WTC11 (cell line): ENCODE results near the gene DENND1B.

ENCODE experiments used
- ATF1 ChIP-seq: sonication (generic); formaldehyde crosslinking; IDR thresholded peaks from 2 replicates; pipeline ENCODE4 v1.8.1; 2023; ENCODE audit warnings: mild to moderate bottlenecking, moderate library complexity, missing genetic modification reagents
- CREM ChIP-seq: sonication (generic); formaldehyde crosslinking; IDR thresholded peaks from 2 replicates; pipeline ENCODE4 v1.8.1; 2022; ENCODE audit warnings: mild to moderate bottlenecking, missing genetic modification reagents, moderate library complexity
- GABPB1 ChIP-seq: sonication (generic); formaldehyde crosslinking; IDR thresholded peaks from 2 replicates; pipeline ENCODE4 v1.8.1; 2023; ENCODE audit warnings: mild to moderate bottlenecking, missing genetic modification reagents
- JAZF1 ChIP-seq: fragments of 250-450 bp; sonication (Bioruptor Pico); IDR thresholded peaks from 2 replicates; pipeline ENCODE4 v1.9.0; 2021; ENCODE audit warnings: moderate library complexity, mild to moderate bottlenecking, inconsistent platforms
- KAT7 ChIP-seq: sonication (generic); formaldehyde crosslinking; IDR thresholded peaks from 2 replicates; pipeline ENCODE4 v1.8.1; 2023; ENCODE audit warnings: missing genetic modification reagents, mild to moderate bottlenecking, borderline replicate concordance
- NR3C1 ChIP-seq: sonication (generic); formaldehyde crosslinking; conservative IDR thresholded peaks from 2 replicates; pipeline ENCODE4 v1.8.1; 2023; ENCODE audit warnings: low read depth, mild to moderate bottlenecking, missing genetic modification reagents
- ZBTB21 ChIP-seq: sonication (generic); formaldehyde crosslinking; IDR thresholded peaks from 2 replicates; pipeline ENCODE4 v1.8.1; 2023; ENCODE audit warnings: mild to moderate bottlenecking, missing genetic modification reagents, borderline replicate concordance
- ZNF219 ChIP-seq: sonication (generic); formaldehyde crosslinking; IDR thresholded peaks from 2 replicates; pipeline ENCODE4 v1.8.0; 2023; ENCODE audit warnings: missing genetic modification reagents, mild to moderate bottlenecking, borderline replicate concordance
- TF ChIP-seq, protein P1 (sequence below): fragments of 200-600 bp; IDR thresholded peaks from 2 replicates; pipeline ENCODE4 v1.8.0; 2022; ENCODE audit warnings: antibody characterized with exemption
- TF ChIP-seq, protein P2 (sequence below): sonication (generic); formaldehyde crosslinking; conservative IDR thresholded peaks from 2 replicates; pipeline ENCODE4 v1.8.1; 2022; ENCODE audit warnings: mild to moderate bottlenecking, missing genetic modification reagents
- TF ChIP-seq, protein P3 (sequence below): sonication (generic); formaldehyde crosslinking; IDR thresholded peaks from 2 replicates; pipeline ENCODE4 v1.8.1; 2022; ENCODE audit warnings: missing genetic modification reagents, borderline replicate concordance
- TF ChIP-seq, protein P4 (sequence below): sonication (generic); formaldehyde crosslinking; IDR thresholded peaks from 2 replicates; pipeline ENCODE4 v1.8.1; 2022; ENCODE audit warnings: low read depth, mild to moderate bottlenecking, moderate library complexity, missing genetic modification reagents, borderline replicate concordance
- TF ChIP-seq, protein P5 (sequence below): sonication (generic); formaldehyde crosslinking; IDR thresholded peaks from 2 replicates; pipeline ENCODE4 v1.8.1; 2022; ENCODE audit warnings: low read depth, missing genetic modification reagents, borderline replicate concordance
- TF ChIP-seq, protein P6 (sequence below): sonication (generic); formaldehyde crosslinking; IDR thresholded peaks from 2 replicates; pipeline ENCODE4 v1.8.0; 2022; ENCODE audit warnings: mild to moderate bottlenecking, missing genetic modification reagents

DNA sequence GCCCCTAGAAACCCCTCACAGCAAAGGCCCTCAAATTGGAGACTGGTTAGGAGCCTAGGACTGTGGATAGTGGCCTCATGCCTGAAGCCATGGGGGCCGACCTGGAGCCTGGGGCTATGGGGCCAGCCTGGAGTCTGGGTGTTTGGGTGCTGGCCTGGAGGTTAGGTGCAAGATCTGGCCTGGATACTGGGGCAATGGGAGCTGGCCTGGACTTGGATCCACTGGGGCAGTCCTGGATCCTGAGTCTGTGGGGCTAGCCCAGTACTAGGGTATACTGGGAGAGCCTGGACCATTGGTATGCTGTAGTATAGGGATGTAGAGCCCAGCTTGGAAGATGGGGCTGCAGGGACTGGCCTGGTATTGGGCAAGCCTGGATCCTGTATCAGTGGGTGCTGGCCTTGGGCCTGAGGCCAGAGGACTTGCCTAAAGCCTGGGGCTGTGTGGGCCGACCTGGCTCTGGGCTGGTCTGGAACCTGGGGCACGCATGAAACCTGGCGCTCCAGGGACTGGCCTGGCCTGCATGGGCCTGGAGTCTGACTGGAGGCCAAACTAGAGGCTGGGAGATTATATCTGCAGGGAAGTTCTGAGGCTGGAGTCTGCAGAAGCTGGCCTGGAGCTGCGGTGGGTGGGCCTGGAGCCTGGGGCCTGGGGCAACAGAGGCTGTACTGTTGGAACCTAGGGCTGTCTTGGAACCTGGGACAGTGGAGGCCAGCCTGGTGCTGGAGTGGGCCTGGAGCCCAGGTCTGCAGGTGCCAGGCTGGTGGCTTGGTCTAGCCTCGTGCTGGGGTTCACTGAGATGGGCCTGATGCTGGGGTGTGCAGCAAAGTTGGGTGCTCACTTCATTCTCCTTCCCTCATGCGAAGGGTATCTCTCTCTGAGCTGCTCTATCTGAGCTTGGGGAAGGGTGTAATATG, 12.6 kb upstream of the DENND1B start:
- TF ChIP-seq, protein P1, sequence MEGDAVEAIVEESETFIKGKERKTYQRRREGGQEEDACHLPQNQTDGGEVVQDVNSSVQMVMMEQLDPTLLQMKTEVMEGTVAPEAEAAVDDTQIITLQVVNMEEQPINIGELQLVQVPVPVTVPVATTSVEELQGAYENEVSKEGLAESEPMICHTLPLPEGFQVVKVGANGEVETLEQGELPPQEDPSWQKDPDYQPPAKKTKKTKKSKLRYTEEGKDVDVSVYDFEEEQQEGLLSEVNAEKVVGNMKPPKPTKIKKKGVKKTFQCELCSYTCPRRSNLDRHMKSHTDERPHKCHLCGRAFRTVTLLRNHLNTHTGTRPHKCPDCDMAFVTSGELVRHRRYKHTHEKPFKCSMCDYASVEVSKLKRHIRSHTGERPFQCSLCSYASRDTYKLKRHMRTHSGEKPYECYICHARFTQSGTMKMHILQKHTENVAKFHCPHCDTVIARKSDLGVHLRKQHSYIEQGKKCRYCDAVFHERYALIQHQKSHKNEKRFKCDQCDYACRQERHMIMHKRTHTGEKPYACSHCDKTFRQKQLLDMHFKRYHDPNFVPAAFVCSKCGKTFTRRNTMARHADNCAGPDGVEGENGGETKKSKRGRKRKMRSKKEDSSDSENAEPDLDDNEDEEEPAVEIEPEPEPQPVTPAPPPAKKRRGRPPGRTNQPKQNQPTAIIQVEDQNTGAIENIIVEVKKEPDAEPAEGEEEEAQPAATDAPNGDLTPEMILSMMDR = no peak
- TF ChIP-seq NR3C1 (CRISPR knock-in tag) (no peak), ATF1 (no peak), ZBTB21 (CRISPR knock-in tag) (no peak), CREM (CRISPR knock-in tag) (no peak), JAZF1 (no peak), ZNF219 (CRISPR knock-in tag) (no peak), GABPB1 (no peak), KAT7 (CRISPR knock-in tag) (no peak)
- TF ChIP-seq, protein P2, sequence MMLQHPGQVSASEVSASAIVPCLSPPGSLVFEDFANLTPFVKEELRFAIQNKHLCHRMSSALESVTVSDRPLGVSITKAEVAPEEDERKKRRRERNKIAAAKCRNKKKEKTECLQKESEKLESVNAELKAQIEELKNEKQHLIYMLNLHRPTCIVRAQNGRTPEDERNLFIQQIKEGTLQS = no peak
- TF ChIP-seq, protein P3, sequence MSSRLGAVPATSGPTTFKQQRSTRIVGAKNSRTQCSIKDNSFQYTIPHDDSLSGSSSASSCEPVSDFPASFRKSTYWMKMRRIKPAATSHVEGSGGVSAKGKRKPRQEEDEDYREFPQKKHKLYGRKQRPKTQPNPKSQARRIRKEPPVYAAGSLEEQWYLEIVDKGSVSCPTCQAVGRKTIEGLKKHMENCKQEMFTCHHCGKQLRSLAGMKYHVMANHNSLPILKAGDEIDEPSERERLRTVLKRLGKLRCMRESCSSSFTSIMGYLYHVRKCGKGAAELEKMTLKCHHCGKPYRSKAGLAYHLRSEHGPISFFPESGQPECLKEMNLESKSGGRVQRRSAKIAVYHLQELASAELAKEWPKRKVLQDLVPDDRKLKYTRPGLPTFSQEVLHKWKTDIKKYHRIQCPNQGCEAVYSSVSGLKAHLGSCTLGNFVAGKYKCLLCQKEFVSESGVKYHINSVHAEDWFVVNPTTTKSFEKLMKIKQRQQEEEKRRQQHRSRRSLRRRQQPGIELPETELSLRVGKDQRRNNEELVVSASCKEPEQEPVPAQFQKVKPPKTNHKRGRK (CRISPR knock-in tag) = no peak
- TF ChIP-seq, protein P4, sequence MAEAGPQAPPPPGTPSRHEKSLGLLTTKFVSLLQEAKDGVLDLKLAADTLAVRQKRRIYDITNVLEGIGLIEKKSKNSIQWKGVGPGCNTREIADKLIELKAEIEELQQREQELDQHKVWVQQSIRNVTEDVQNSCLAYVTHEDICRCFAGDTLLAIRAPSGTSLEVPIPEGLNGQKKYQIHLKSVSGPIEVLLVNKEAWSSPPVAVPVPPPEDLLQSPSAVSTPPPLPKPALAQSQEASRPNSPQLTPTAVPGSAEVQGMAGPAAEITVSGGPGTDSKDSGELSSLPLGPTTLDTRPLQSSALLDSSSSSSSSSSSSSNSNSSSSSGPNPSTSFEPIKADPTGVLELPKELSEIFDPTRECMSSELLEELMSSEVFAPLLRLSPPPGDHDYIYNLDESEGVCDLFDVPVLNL (CRISPR knock-in tag) = no peak
- TF ChIP-seq, protein P5, sequence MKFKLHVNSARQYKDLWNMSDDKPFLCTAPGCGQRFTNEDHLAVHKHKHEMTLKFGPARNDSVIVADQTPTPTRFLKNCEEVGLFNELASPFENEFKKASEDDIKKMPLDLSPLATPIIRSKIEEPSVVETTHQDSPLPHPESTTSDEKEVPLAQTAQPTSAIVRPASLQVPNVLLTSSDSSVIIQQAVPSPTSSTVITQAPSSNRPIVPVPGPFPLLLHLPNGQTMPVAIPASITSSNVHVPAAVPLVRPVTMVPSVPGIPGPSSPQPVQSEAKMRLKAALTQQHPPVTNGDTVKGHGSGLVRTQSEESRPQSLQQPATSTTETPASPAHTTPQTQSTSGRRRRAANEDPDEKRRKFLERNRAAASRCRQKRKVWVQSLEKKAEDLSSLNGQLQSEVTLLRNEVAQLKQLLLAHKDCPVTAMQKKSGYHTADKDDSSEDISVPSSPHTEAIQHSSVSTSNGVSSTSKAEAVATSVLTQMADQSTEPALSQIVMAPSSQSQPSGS (CRISPR knock-in tag) = no peak
- TF ChIP-seq, protein P6, sequence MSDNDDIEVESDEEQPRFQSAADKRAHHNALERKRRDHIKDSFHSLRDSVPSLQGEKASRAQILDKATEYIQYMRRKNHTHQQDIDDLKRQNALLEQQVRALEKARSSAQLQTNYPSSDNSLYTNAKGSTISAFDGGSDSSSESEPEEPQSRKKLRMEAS (CRISPR knock-in tag) = no peak
